A673 (cell line): ENCODE results near the gene FRMD6. TPM values are rescaled to one million over a fixed set of nuclear protein-coding genes. Genes with fewer than 3 reads are reported as not detected.
A peak's percentile ranks its signal among the peaks of the same experiment; 100 is the strongest.

ENCODE experiments used
- Bru-seq: library from RNA; stranded (reverse); fragments of 400-500 nt; gene quantifications from one replicate; lab custom pipeline; 2021; lab: Mats Ljungman, UMichigan
- BruChase-seq, 2 experiments: library from RNA; stranded (reverse); fragments of 400-500 nt; gene quantifications; one replicate each; lab custom pipeline; 2021; lab: Mats Ljungman, UMichigan
- BruUV-seq: library from RNA; stranded (reverse); fragments of 400-500 nt; replicated peaks from 2 replicates; lab custom pipeline; 2021; lab: Mats Ljungman, UMichigan
- CTCF ChIA-PET: fragments of 300-600 bp; sonication (Branson Sonifier 250); formaldehyde crosslinking; loops from one replicate; lab custom pipeline; 2022; ENCODE audit warnings: antibody characterized with exemption; lab: Charles Lee
- POLR2A ChIA-PET: fragments of 300-600 bp; sonication (Branson Sonifier 250); formaldehyde crosslinking; loops from one replicate; lab custom pipeline; 2022; ENCODE audit warnings: antibody characterized with exemption; ENCODE audit not compliant: low non-redundant PET; lab: Charles Lee
- DNase-seq: peaks from one replicate; pipeline ENCODE4 v3.0.0-alpha.2; 2015; ENCODE audit warnings: low spot score
- H3K27ac ChIP-seq: fragments of 200-600 bp; sonication (generic); 2 replicates; pipeline ENCODE4 v1.5.1; 2016; ENCODE audit warnings: mixed run types, low read depth, mild to moderate bottlenecking, mixed read lengths, antibody characterized with exemption, low read length; ENCODE audit not compliant: poor library complexity, severe bottlenecking
- H3K27me3 ChIP-seq: fragments of 200-600 bp; sonication (generic); replicated peaks from 2 replicates; pipeline ENCODE4 v1.6.1; 2017; ENCODE audit warnings: mixed run types, low read depth, mild to moderate bottlenecking, mixed read lengths, antibody characterized with exemption, low read length; ENCODE audit not compliant: insufficient read depth, poor library complexity
- H3K36me3 ChIP-seq: fragments of 200-600 bp; sonication (generic); 2 replicates; pipeline ENCODE4 v1.6.1; 2016; ENCODE audit warnings: mixed run types, mild to moderate bottlenecking, mixed read lengths, antibody characterized with exemption, low read length; ENCODE audit not compliant: insufficient read depth, poor library complexity, severe bottlenecking
- H3K4me1 ChIP-seq: fragments of 200-600 bp; sonication (generic); 2 replicates; pipeline ENCODE4 v1.6.1; 2017; ENCODE audit warnings: mixed run types, mild to moderate bottlenecking, mixed read lengths, antibody characterized with exemption, low read length; ENCODE audit not compliant: insufficient read depth, poor library complexity, severe bottlenecking
- H3K4me3 ChIP-seq: fragments of 200-600 bp; sonication (generic); 2 replicates; pipeline ENCODE4 v1.5.1; 2016; ENCODE audit warnings: low read depth, mixed run types, mild to moderate bottlenecking, mixed read lengths, low read length; ENCODE audit not compliant: poor library complexity, severe bottlenecking
- H3K9me3 ChIP-seq: fragments of 200-600 bp; sonication (generic); 2 replicates; pipeline ENCODE4 v1.6.1; 2016; ENCODE audit warnings: mixed run types, low read depth, mild to moderate bottlenecking, mixed read lengths, antibody characterized with exemption, low read length; ENCODE audit not compliant: poor library complexity, severe bottlenecking
- EZH2 ChIP-seq: fragments of 200-600 bp; sonication (generic); IDR thresholded peaks from 2 replicates; pipeline ENCODE4 v1.6.1; 2017; ENCODE audit warnings: borderline replicate concordance, low read depth, mild to moderate bottlenecking, mixed read lengths, antibody characterized with exemption, low read length; ENCODE audit not compliant: poor library complexity, severe bottlenecking
- intact Hi-C: fragments of 100-400 bp; cut with micrococcal nuclease; formaldehyde crosslinking; loops from one replicate; pipeline ENCODE4 v1.10.0; 2022; ENCODE audit not compliant: unreplicated experiment
- long read RNA-seq: library from polyadenylated mRNA; stranded (forward); transcript quantifications from one replicate; pipeline ENCODE4 v2.0.0, GENCODE V29; 2022
- total RNA-seq: library from RNA; stranded (reverse); gene quantifications from 2 replicates; pipeline ENCODE4 v1.2.3, GENCODE V29; 2021
- TF ChIP-seq, protein P1 (sequence below): fragments of 300-800, 200-600 bp; sonication (generic); conservative IDR thresholded peaks from 2 replicates; pipeline ENCODE4 v1.5.1; 2017; ENCODE audit warnings: low read depth, mild to moderate bottlenecking, antibody characterized with exemption, low read length, moderate library complexity, mixed read lengths

FRMD6 gene
- total RNA-seq (22.0 and 27.6 TPM in 2 replicates), Bru-seq, nascent RNA (percentile 60 among the genes with signal in this experiment), BruChase-seq, experiment 1, labeled RNA remaining after a 2-hour chase (percentile 57 among the genes with signal in this experiment), BruChase-seq, experiment 2, labeled RNA remaining after a 6-hour chase (percentile 43 among the genes with signal in this experiment)
- long read RNA-seq, full-length matches to known transcripts = 30 of 41 reads
- long read RNA-seq, partial matches to known transcripts = 2 of 41 reads
- long read RNA-seq, other reads (novel, unspliced or antisense) = 9 of 41 reads

DNA sequence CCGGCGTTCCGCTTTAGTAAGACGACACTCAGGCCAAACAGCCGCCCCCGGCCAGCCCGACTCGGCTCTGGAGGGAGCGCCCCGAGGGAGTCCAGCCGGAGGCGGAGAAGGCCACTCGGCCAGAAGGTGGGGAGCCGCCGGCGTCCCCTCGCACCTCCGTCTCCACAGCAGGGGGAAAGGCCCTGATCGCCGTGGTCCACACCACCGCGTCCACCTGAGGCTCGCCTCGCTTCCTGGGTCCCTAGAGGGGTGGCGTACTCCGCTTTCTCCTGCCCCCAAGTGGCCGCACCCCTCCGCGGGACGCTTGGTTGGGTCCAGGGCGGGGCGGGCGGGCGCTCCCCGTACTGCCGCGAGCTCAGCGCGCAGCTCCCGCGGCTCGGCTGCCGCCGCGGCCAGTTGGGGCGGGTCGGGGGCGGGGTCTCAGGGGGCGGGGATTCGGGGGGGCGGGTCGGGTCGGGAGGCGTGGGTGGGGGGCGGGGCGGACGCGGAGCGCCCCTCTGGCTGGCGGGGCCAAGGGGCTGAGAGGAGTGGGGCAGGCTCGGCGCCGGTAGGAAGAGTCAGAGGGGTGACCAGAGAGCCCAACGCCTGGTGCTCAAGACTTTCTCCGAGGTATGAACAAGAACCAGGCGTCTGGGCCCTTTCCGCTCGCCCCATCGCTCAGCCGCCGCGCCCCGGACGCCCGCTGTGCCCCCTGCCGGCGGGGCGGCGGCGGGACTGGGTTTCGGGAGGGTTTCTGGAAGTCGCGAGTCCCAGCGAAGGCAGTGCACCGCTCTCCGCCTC, at the start of gene FRMD6:
TSS of gene FRMD6 (plus strand) at position 523 of the 780 bp plus-strand sequence. CDS start 37,927 bp downstream, outside the sequence.
- H3K4me1 ChIP-seq = peaks cover 31% of the 10 kb centered on the region

DNA sequence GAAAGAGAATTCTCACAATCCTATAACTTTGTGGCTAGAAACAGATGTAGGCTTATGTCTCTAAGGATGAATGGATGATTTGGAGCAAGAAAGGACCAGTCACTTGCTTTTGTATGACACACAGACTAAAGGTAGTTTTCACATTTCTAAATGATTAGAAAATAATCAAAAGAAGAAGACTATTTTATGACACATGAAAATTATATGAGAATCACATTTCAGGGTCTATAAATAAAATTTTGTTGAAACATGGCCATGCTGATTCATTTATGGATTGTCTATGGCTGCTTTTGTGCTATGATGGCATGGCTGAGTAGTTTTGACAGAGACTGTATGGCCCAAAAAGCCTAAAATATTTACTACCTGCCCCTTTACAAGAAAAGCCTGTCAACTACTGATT, 49.4 kb upstream of the FRMD6 start:
- intact Hi-C loops = no loop called here
- CTCF ChIA-PET = no interaction called here
- no peaks in the 10 kb centered on the region for H3K36me3 ChIP-seq
- no peaks in the 10 kb centered on the region for H3K9me3 ChIP-seq
- H3K27ac ChIP-seq = no peak overlapping the region
- no peaks in the 10 kb centered on the region for H3K27me3 ChIP-seq
- no peak overlapping the region for H3K4me3 ChIP-seq
- no TSS peak for BruUV-seq
- no peaks in the 10 kb centered on the region for H3K4me1 ChIP-seq
- no peak for DNase-seq
- TF ChIP-seq, protein P1, sequence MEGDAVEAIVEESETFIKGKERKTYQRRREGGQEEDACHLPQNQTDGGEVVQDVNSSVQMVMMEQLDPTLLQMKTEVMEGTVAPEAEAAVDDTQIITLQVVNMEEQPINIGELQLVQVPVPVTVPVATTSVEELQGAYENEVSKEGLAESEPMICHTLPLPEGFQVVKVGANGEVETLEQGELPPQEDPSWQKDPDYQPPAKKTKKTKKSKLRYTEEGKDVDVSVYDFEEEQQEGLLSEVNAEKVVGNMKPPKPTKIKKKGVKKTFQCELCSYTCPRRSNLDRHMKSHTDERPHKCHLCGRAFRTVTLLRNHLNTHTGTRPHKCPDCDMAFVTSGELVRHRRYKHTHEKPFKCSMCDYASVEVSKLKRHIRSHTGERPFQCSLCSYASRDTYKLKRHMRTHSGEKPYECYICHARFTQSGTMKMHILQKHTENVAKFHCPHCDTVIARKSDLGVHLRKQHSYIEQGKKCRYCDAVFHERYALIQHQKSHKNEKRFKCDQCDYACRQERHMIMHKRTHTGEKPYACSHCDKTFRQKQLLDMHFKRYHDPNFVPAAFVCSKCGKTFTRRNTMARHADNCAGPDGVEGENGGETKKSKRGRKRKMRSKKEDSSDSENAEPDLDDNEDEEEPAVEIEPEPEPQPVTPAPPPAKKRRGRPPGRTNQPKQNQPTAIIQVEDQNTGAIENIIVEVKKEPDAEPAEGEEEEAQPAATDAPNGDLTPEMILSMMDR = no peak
- no peak for TF ChIP-seq EZH2
- POLR2A ChIA-PET = no interaction called here

More for the DNA sequence above, at the start of gene FRMD6:
- intact Hi-C loops = loop anchor here (2.0 to 5.0 kb wide), 2 partner anchors 125 to 369 kb away; no protein-coding TSS in a partner anchor
- no TSS peak for BruUV-seq
- TF ChIP-seq, protein P1 = peak; percentile 72
- TF ChIP-seq EZH2 = no peak
- ChIA-PET POLR2A (interaction anchor here (0.7 kb wide), 1 partner anchor 892 kb away, joined by 3 read pairs; no protein-coding TSS in a partner anchor), CTCF (interaction anchor here (0.6 to 2.6 kb wide), 10 partner anchors 13 to 1186 kb away, joined by 3 to 11 read pairs (median 4); no protein-coding TSS in a partner anchor)
- H3K27ac ChIP-seq = peak within 1 kb of the TSS; percentile 95
- DNase-seq = peak; percentile 90
- H3K4me3 ChIP-seq = peak within 1 kb of the TSS; percentile 95
- no peaks in the 10 kb centered on the region for H3K9me3 ChIP-seq
- H3K27me3 ChIP-seq = no peaks in the 10 kb centered on the region
- H3K36me3 ChIP-seq = no peaks in the 10 kb centered on the region

DNA sequence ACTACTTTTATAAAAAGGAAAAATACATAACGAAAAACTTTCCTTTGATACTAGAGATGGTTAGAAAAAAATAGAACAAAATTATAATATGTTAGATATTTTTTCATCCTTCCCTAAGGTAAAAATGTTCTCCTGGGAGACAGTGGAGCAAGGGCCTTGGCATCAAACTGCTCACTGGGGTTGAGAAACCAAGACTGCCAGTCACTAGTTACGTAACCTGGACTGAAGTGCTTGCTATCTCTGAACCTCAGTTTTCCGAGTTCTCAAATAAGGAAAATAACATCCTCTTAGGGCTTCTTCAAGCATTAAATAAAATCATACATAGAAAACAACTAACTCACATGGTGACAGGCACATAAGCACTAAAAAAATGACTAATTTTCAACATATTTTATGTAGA, 48.2 kb upstream of the FRMD6 start:
- intact Hi-C loops = no loop called here
- Histone ChIP-seq H3K27me3 (no peaks in the 10 kb centered on the region), H3K9me3 (no peaks in the 10 kb centered on the region), H3K27ac (no peak overlapping the region), H3K4me3 (no peak overlapping the region), H3K4me1 (no peaks in the 10 kb centered on the region), H3K36me3 (no peaks in the 10 kb centered on the region)
- no peak for DNase-seq
- TF ChIP-seq, protein P1 = no peak
- no peak for TF ChIP-seq EZH2
- ChIA-PET POLR2A (no interaction called here), CTCF (no interaction called here)
- BruUV-seq = no TSS peak
